22Rv1 (cell line): ENCODE data around the gene ZEB2.

ENCODE experiments used
- ZFX ChIP-seq: fragments of 450-650 bp; IDR thresholded peaks from 2 replicates; pipeline ENCODE4 v1.6.1; 2017; ENCODE audit warnings: antibody characterized with exemption, borderline replicate concordance
- TF ChIP-seq, protein P1 (sequence below): fragments of 450-650 bp; IDR thresholded peaks from 2 replicates; pipeline ENCODE4 v1.5.1; 2017; ENCODE audit warnings: mild to moderate bottlenecking

- TF ChIP-seq, protein P1, sequence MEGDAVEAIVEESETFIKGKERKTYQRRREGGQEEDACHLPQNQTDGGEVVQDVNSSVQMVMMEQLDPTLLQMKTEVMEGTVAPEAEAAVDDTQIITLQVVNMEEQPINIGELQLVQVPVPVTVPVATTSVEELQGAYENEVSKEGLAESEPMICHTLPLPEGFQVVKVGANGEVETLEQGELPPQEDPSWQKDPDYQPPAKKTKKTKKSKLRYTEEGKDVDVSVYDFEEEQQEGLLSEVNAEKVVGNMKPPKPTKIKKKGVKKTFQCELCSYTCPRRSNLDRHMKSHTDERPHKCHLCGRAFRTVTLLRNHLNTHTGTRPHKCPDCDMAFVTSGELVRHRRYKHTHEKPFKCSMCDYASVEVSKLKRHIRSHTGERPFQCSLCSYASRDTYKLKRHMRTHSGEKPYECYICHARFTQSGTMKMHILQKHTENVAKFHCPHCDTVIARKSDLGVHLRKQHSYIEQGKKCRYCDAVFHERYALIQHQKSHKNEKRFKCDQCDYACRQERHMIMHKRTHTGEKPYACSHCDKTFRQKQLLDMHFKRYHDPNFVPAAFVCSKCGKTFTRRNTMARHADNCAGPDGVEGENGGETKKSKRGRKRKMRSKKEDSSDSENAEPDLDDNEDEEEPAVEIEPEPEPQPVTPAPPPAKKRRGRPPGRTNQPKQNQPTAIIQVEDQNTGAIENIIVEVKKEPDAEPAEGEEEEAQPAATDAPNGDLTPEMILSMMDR = no peak
- TF ChIP-seq ZFX = no peak
Observed at GRCh38 chr2:144474017-144474416, 45.9 kb downstream of the ZEB2 start.
